G401 (cell line): ENCODE measurements around the gene HRC. TPM values are rescaled to one million over a fixed set of nuclear protein-coding genes. Genes with fewer than 3 reads are reported as not detected.
A peak's percentile ranks its signal among the peaks of the same experiment; 100 is the strongest.

Source experiments
- DNase-seq: peaks from one replicate; pipeline ENCODE4 v3.0.0-alpha.2; 2015; ENCODE audit warnings: low spot score
- in situ Hi-C: cut with HindIII; loops from 2 replicates; pipeline ENCODE4 v1.10.0; 2016; ENCODE audit warnings: low sequenced_read_pairs, mixed read lengths
- total RNA-seq: library from RNA; depleted of rRNA; stranded (reverse); fragments of >200 nt; shearing (Covaris generic); gene quantifications from 2 replicates; pipeline ENCODE4 v1.2.3, GENCODE V29; 2014

HRC gene
- total RNA-seq, 1 experiment from 2014 or later, result 7.2 TPM

DNA sequence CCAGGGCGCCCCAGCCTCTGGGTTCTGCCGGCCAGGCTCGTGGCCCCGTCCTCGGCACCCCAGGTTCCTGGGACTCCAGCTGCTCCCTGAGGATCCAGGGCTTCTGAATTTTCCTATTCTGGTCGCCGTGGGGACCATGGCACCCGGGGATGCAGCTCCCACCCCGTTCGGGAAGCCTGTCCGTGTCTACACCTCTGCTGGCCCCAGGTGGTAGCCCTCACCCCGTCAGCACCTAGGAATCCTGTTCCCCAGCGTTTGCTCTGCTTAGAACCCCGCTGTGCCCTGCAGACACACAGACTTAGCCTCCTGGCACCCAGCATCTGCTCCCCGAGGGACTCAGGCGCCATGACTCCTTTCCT lies 34.9 kb downstream of the HRC start:
- in situ Hi-C loops, result no loop called here

DNA sequence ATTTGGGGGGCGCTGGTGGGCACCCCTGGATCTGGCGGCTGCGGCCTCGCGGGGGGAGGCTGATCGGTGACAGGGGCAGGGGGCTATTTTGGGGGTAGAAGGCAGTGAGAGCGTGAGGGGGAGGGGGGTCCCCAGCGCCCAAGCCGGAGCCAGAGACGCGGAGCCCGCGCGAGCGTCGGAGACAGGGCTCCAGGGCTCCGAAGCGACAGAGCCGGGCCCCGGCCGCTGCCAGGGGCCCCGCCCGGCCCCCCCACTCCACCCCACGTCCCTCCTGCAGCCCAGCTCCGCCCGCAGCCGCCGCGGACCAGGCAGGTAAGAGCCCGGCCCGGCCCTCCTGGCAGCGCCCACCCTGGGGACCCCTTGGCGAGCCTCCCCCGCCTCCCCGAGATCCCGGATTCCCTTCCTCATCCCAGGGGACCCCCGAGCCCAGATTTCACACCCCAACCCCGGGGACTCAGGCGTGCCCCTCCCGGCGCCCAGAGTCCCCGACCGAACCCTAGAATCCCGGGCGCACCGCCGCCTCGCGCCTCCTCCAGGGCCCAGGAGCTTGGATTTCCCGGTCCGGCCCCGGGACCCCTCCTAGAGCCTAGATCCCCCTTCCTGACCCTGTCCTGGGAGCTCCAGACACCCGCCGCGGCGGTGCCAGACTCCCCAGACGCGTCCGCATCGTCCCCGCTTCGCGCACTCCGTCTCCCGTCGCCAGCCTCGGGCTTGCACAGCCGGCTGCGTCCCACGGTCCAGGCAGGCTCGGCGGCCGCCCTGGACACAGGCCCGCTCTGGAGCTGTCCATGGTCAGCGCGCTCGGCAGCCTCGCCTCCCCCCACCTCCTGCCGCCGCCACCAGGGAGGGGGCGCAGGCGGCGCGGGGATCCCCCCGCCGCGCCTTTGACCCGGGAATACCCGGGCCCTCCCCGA lies 35.5 kb downstream of the HRC start, which contains the start of gene PPFIA3:
Gene PPFIA3 (plus strand): TSS at position 134 of the 914 bp plus-strand sequence. CDS start 8,330 bp downstream, outside the sequence.
- in situ Hi-C loops, result no loop called here
- DNase-seq, result peak; percentile 52

More for the DNA sequence above, 34.9 kb downstream of the HRC start:
- no peak for DNase-seq

DNA sequence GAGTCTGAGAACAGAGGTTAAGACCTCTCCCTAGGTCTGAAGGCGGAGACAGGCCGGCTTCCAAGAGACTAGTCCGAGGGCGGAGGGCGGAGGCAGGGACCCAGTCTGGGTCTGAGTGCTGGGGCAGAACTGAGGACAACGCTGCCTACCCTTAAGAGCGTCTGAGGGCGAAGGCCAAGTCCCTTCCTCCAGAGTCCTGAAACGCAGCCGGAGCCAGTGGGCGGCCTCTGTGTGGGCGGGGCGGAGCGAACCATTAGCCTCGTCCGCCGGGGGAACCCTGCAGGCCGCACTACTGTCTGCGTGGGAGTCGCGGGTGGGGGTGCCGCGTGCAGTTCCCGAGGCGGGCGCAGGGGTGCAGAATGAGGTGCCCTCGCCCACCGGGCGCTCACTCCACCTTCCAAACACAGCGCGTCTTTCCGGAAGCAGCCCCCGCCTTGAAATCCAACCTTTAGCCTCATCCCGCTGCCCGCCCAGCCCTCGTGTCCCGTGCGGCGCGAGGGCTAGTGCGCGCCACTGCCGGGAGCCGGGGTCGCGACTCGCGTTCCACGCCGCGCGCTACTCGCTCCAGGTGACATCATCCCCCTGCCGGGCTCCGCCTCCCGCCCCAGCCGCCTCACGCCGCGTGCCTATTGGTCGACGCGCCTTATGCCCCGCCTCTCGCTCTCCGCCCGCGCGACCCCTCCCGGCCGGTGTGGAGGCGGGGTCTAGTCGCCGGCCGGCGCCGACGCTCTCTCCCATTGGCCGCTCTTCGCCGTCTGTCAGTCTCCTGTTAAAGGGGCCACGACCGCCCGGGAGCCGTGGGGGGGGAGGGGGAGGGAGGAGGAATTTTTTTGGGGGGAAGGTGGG lies 36.4 kb downstream of the HRC start, which contains the start of gene C19orf73:
Gene C19orf73 (minus strand): TSS at position 579 of the 846 bp plus-strand sequence. CDS start 121 bp downstream, at position 458.
- DNase-seq, result peak; percentile 98
- in situ Hi-C loops, result no loop called here

DNA sequence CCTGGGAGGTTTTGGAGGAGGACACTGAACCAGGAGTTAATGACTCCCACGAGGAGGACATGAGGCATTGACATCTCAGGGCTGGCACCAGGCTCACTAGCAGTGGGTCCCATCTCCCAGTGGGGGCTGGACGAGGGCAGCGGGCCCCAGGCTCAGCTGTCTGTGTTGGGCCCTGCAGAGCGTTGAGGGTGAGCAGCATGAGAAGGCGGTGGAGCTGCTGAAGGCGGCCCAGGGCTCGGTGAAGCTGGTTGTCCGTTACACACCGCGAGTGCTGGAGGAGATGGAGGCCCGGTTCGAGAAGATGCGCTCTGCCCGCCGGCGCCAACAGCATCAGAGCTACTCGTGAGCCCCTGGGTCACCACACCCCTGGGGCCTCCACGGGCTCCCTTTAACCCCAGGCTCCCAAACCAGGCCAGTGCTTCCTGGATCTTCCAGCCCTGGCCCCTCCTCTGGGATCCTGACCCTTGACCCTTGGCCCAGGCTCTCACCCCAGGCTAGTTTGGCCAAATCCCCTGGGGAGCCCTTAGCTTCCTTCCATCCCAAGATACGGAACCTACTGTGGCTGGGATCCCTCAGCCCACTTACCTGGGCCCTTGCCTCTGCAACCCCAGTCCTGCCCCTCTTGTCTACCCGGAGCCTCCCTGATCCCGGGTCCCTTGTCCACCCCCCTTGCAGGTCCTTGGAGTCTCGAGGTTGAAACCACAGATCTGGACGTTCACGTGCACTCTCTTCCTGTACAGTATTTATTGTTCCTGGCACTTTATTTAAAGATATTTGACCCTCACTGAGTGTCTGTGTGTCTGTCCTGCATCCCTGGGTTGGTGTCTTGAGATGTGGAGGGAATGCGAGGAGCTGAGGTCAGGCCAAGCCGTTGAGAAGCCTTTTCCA lies 37.3 kb downstream of the HRC start:
- in situ Hi-C loops, result no loop called here
- DNase-seq, result no peak

DNA sequence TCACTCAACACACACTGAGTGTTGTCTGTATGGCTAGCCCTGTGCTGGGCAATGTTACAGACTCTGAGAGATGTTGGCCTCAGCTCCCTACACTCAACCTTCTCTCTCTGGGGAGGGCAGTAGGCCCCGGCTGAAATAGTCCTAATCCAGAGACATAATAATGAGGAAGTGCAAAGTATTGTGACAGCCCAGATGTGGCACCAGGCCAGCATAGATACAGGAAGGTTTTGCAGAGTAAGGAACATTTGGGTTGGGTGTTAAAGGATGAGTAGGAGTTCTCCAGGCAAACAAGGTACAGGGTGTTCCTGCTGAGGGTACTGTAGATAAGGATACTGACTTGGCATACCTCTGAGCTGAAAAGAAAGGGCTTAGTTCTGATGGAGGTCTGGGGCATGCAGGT lies 38.7 kb downstream of the HRC start:
- DNase-seq, result no peak
- in situ Hi-C loops, result no loop called here

DNA sequence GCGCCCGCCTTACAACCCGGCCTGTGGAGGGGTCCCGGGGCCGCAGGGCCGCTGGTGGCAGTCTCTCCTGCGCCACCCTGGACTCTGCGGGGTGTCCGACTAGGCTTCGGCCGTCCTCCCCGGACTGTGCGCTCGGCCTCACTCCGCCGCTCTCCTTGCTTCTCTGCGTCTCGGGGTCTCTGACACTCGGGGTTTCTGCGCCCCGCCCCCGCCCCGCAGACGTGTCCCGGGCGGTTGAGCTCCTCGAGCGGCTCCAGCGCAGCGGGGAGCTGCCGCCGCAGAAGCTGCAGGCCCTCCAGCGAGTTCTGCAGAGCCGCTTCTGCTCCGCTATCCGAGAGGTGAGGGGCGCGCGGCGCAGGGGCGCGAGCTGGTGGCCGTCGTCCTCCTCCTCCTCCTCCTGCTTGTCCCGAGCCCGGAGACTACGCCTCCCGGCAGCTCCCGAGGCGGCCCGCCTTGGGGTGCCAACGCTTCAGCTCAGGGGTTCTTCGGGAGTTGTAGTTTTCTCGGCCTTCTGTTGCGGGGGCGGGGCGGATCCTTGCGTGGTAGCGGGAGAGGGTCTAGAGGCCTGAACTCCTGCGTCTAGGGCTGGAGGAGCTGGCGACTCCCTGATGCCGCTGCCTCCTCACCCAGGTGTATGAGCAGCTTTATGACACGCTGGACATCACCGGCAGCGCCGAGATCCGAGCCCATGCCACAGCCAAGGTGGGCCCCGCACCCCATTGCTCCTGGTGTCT lies 40.4 kb downstream of the HRC start:
- in situ Hi-C loops, result no loop called here

DNA sequence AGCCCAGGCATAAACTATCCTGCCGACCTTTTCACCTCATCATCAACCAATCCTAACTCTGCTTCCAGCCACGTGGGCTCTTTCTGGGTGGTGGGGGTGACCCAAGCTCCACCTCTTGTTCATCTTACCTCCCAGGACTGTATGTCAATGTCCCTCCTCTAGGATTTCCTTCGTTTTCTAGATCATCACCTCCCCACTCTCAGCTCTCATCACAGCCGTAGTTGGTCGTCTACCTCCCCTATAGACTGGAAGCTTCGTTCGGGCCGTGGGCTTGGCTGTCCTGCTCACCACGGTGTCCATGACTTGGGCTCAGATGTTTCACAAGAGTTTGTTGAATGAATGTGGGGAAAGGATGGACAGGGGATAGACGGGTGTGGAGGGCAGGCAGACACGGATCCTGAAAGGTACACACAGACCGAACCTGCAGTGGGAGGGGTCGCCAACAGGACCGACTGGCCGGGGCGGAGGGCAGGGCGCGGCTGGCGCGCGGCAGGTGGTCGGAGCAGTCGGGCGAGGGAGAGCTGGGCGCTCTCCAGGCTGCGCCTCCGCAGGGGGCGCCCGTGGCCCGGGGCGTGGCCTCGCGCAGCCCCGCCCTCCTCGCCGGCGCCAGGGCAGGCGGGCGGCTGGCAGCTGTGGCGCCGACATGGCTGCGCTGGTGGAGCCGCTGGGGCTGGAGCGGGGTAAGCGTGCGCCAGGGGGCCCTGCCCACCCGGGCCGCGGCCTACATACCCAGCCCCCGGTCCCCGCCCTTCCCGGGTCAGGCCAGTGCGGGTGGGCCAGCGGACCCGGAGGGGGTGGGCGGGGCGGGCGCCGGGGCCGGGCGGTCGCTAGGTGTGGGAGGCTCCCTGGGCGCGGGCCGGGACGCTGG lies 41.2 kb downstream of the HRC start, which contains the start of gene LIN7B:
Gene LIN7B (plus strand): TSS at position 609 of the 868 bp plus-strand sequence. CDS start 35 bp downstream, at position 644.
- in situ Hi-C loops, result no loop called here
- DNase-seq, result peak; percentile 67

More for the DNA sequence above, 40.4 kb downstream of the HRC start:
- peak; percentile 91 for DNase-seq

DNA sequence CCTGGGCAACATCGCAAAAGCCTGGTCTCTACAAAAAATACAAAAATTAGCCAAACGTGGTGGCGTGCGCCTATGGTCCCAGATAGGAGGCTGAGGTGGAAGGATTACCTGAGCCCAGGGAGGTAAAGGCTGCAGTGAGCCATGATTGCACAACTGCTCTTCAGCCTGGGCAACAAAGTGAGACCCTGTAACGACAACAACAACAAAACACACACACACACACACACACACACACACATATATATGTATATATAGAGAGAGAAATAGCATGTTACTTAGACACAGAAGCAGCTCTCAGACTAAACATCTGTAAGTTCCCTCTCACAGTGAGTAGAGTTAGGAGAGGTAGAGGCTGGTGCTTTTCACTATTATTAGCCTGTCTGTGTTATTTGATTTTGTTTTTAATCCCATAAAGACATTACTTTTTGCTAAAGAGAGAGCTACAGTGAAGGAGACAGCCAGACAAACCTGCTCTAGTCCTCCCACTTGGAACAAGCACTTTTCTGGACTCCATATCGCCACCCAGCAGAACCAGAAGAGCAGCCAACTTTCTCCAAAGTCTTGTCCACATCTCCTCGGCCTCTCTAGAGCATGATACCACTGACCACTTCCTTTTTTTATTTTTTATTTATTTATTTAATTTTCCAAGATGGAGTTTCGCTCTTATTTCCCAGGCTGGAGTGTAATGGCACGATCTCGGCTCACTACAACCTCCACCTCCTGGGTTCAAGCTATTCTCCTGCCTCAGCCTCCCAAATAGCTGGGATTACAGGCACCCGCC lies 43.8 kb downstream of the HRC start:
- in situ Hi-C loops, result no loop called here
- no peak for DNase-seq

DNA sequence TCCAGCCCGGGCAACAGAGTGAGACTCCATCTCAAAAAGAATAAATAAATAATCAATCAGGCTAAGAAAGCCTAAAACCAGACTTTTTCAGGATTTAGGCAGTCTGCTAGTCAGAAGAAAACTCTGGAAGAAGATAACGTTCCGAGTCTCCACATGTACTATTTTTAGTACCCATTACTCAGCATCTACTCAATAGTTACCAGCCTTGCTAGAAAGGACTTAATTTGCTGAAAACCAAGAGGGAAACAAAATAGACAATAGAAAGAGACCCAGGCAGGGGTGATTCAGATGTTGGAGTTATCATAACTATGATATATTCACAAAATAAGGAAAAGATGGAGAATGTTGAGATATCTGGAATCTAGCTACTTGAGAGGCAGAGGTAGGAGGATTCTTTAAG lies 44.6 kb downstream of the HRC start:
- in situ Hi-C loops, result no loop called here

DNA sequence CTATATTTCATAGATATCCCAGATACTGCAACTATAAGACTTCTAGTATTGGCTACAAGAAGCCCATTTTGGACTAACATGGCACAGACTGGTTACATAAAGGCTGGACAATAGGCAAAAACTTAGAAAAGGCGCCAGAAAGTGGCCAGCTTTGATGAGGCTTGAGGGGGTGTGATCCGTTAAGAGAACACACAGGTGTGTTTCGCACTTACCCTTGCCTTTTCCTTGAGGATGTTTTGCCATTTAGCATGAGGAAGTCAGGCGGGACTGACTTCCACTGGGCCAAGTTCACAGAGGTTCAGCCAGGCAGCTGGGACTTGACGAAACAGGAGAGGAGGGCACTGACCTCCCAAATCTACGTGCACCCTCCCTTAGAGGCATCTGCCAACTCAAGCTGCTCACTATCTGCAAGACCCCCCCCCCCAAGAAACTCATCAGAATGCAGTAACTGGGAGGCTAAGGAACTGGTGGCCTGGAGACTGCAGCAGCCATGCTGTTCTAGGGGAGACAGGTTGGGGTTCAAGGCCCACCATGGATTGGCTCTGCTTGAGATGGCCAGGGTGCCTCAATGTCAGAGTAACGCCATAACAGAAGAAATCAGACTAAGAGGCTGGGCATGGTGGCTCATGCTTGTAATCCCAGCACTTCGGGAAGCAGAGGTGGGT lies 45.5 kb downstream of the HRC start:
- no peak for DNase-seq
- in situ Hi-C loops, result no loop called here

More for the DNA sequence above, 44.6 kb downstream of the HRC start:
- DNase-seq, result no peak

DNA sequence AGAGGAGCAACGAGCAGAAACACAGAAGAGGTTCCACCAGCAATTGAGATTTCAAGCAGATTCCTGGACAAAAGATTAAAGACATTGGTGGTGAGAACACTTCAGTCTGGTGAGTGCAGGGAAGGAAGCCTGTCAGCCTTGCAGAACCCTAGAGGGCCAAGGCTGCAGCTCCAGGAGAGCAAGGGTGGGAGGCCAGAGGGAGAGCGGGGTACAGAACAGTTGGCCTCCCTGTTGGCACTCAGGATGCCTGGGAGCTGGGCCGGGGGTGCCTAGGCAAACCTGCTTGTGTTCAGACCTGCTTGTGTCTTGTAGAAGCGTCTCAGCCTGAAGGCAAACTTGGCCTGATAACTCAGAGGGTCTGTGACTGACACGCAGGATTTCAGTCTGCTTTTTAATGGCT lies 46.1 kb downstream of the HRC start:
- in situ Hi-C loops, result no loop called here
- no peak for DNase-seq

DNA sequence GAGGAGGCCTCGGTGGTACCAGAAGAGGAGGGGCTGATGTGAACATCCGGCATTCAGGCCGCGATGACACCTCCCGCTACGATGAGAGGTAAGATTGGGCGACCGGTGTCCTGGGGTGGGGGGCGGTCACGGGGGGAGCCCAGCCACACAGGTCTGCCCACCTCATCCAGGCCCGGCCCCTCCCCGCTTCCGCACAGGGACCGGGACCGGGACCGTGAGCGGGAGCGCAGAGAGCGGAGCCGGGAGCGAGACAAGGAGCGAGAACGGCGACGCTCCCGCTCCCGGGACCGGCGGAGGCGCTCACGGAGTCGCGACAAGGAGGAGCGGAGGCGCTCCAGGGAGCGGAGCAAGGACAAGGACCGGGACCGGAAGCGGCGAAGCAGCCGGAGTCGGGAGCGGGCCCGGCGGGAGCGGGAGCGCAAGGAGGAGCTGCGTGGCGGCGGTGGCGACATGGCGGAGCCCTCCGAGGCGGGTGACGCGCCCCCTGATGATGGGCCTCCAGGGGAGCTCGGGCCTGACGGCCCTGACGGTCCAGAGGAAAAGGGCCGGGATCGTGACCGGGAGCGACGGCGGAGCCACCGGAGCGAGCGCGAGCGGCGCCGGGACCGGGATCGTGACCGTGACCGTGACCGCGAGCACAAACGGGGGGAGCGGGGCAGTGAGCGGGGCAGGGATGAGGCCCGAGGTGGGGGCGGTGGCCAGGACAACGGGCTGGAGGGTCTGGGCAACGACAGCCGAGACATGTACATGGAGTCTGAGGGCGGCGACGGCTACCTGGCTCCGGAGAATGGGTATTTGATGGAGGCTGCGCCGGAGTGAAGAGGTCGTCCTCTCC lies 47.4 kb downstream of the HRC start:
- no peak for DNase-seq
- in situ Hi-C loops, result no loop called here

DNA sequence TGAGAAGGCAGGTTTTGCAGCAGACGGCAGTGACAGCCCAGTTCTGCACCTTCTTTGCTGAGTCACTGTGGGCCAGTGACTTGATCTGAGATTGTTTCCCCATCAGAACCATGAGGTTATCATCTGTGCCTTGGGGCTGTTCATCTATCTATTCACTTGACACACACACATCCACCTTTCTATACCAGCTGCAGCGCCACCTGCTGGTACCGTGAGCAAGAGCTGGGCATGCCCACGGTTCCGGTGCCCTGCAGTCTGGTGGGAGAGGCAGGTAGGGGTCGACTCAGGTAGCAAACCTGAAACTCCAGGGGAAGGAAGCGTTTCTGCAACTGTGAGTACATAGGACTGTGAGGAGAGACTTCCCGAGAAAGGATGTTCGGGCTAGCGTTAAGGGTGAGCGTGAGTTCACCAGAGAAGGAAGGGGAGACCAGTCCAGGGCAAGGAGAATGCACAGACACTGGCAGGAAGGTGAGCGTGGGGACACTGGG lies 48.5 kb downstream of the HRC start:
- in situ Hi-C loops, result no loop called here
- DNase-seq, result peak; percentile 74

DNA sequence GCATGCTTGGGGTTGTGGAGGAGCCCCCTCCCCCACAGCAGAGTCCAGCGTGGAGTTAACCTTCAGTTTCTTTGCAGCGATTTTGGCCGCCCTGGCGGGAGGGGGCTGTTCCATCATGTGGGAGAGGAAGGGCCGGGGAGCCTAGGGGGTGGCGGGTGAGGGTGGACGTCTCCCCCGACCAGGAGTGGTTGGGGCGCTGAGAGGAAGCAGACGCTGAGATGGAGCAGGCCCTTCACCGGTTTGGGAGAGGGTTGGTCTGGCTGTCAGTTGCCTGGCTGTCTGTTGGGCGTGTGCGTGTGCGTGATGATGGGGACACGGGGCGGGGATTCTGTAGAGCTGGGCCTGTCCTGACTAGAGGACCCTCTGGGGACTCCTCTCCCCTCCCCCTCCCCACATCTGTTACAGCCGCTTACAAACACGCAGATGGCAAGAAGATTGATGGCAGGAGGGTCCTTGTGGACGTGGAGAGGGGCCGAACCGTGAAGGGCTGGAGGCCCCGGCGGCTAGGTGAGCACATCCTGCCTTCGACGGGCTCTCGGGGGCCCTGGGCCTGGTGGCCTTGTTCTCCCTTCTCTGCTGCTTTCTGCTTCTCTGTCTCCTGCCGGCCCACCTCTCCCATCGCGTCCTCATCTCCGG lies 50.8 kb downstream of the HRC start:
- no peak for DNase-seq
- in situ Hi-C loops, result no loop called here
